Right atrium auricular region (tissue), 2 donors: ENCODE data around the gene EBPL. TPM values are rescaled to one million over a fixed set of nuclear protein-coding genes. Genes with fewer than 3 reads are reported as not detected.

Experiments used
- DNase-seq: peaks from one replicate; pipeline ENCODE4 v3.0.0-alpha.2; 2019; ENCODE audit warnings: low spot score
- H3K27ac ChIP-seq, 2 donors: fragments of 200-600 bp; sonication (generic); 1 replicate in 1 of 2; 2 replicates in 1 of 2; pipeline ENCODE4 v1.5.1; 2016 to 2019
- H3K27me3 ChIP-seq, 2 donors: fragments of 200-600 bp; sonication (generic); one replicate each; pipeline versions ENCODE4 v1.5.1 to v1.6.0; 2017 to 2019
- H3K36me3 ChIP-seq: fragments of 200-600 bp; sonication (generic); one replicate; pipeline ENCODE4 v1.5.1; 2016
- H3K4me1 ChIP-seq, 2 donors: fragments of 200-600 bp; sonication (generic); one replicate each; pipeline versions ENCODE4 v1.5.1 to v1.6.0; 2017 to 2019
- H3K4me3 ChIP-seq, 2 donors: fragments of 200-600 bp; sonication (generic); 1 replicate in 1 of 2; 2 replicates in 1 of 2; pipeline ENCODE4 v1.5.1; 2017 to 2019; ENCODE audit warnings: mild to moderate bottlenecking in 1 of 2, moderate library complexity in 1 of 2
- H3K9me3 ChIP-seq, 2 donors: fragments of 200-600 bp; sonication (generic); one replicate each; pipeline ENCODE4 v1.5.1; 2019
- total RNA-seq, 2 donors: library from RNA; depleted of rRNA; stranded (reverse); fragments of >200 nt; gene quantifications; one replicate each; pipeline ENCODE4 v1.1.0, GENCODE V29; 2016
- TF ChIP-seq, protein P1 (sequence below), 2 donors: fragments of 200-600 bp; sonication (generic); IDR thresholded peaks; one replicate each; pipeline ENCODE4 v1.5.1; 2019; ENCODE audit warnings: antibody characterized with exemption in 2 of 2

The EBPL gene
- 10 to 100 TPM; 17.6 to 22.6 TPM for total RNA-seq

DNA sequence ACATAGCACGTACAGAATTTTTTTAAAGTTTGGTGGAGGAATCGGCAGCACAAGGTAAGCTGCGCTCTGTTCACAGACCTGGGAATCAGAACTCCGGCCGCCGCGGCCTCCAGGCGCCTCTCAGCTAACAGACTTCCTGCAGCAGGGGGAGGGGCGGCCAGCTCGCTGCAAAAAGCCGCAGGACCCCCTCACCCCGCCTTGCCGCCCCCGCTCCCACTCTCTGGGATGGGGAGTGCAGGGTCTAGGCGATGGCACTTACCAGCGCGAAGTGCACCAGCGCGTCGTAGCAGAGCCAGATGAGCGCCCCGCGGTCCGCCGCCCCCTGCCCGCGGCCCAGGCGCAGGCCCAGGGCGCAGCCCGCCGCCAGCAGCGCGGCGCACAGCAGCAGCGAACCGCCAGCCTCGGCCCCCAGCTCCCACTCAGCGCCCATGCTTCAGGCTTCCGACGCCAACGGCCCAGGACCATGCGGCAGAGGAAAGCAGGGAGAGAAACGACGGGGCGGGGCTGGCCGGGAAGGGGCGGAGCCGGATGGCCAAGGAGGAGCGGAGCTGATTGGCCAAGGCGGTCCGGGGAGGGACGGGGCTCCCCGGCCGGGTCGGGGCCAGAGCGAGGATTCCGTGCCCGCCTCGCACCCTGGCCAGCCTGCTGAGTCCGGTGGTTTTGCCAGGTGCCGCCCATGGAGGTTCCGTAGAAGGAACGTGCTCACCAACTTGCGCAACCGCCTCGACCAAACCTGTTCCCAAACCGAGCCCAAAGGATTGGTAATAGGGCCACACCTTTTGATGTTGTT is at the start of gene EBPL:
TSS of gene EBPL (minus strand) at position 492 of the 790 bp plus-strand sequence. CDS start at position 430, 62 bp downstream.
- no peaks in the 10 kb centered on the region for H3K27me3 ChIP-seq
- H3K27ac ChIP-seq, result peak within 1 kb of the TSS; percentile 64 to 85
- H3K4me3 ChIP-seq, result peak within 1 kb of the TSS; percentile 61 to 75
- no peaks in the 10 kb centered on the region for H3K36me3 ChIP-seq
- peak; percentile 90 for DNase-seq
- H3K9me3 ChIP-seq, result no peaks in the 10 kb centered on the region
- H3K4me1 ChIP-seq, result peaks cover 0 to 23% of the 10 kb centered on the region in 2 donors
- TF ChIP-seq, protein P1, sequence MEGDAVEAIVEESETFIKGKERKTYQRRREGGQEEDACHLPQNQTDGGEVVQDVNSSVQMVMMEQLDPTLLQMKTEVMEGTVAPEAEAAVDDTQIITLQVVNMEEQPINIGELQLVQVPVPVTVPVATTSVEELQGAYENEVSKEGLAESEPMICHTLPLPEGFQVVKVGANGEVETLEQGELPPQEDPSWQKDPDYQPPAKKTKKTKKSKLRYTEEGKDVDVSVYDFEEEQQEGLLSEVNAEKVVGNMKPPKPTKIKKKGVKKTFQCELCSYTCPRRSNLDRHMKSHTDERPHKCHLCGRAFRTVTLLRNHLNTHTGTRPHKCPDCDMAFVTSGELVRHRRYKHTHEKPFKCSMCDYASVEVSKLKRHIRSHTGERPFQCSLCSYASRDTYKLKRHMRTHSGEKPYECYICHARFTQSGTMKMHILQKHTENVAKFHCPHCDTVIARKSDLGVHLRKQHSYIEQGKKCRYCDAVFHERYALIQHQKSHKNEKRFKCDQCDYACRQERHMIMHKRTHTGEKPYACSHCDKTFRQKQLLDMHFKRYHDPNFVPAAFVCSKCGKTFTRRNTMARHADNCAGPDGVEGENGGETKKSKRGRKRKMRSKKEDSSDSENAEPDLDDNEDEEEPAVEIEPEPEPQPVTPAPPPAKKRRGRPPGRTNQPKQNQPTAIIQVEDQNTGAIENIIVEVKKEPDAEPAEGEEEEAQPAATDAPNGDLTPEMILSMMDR (IDR thresholded peaks at IDR 0.05), result no peak

GRCh38 chr13:49740870-49741269 is 49.6 kb upstream of the EBPL start:
- Histone ChIP-seq H3K4me1 (no peaks in the 10 kb centered on the region), H3K27ac (no peak overlapping the region), H3K27me3 (no peaks in the 10 kb centered on the region), H3K4me3 (no peak overlapping the region), H3K36me3 (peaks cover 10% of the 10 kb centered on the region), H3K9me3 (no peaks in the 10 kb centered on the region)
- no peak for DNase-seq
- TF ChIP-seq, protein P1 (IDR thresholded peaks at IDR 0.05), result no peak

DNA sequence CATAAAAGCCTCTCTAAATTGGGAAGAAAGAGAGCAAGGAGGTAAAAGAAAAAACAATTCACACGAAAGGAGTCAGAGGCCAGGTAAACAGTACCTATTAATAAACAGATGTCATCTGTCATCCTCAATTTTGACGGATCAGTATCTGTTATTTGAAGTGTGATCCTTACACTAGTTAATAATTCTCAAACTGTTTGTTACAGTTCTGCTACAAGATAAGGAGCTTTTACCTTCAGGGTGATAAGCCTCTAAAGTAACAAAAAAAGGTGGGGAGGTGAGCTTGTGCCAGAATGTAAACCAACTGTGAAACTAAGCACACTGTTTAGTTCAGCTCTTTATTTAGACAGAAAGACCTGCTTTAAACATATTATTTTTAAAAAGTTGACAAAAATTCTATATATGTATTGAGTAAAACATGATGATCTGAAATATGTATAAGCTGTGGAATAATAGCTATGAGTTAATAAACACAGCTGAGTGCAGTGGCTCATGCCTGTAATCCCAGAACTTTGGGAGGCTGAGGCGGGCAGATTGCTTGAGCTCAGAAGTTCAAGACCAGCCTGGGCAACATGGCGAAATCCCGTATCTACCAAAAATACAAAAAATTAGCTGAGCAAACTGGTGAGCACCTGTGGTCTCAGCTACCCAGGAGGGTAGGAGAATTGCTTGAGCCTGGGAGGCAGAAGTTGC is 48.4 kb upstream of the EBPL start:
- Histone ChIP-seq H3K4me3 (no peak overlapping the region), H3K9me3 (no peaks in the 10 kb centered on the region), H3K36me3 (no peaks in the 10 kb centered on the region), H3K4me1 (no peaks in the 10 kb centered on the region), H3K27me3 (no peaks in the 10 kb centered on the region), H3K27ac (no peak overlapping the region)
- DNase-seq, result no peak
- TF ChIP-seq, protein P1 (IDR thresholded peaks at IDR 0.05), result no peak

GRCh38 chr13:49733181-49733951 is 42.1 kb upstream of the EBPL start:
- Histone ChIP-seq H3K4me1 (peaks cover 0 to 6% of the 10 kb centered on the region in 2 donors), H3K9me3 (no peaks in the 10 kb centered on the region), H3K27me3 (no peaks in the 10 kb centered on the region), H3K27ac (peak overlapping the region in 1 of 2 donors; percentile 50), H3K36me3 (no peaks in the 10 kb centered on the region), H3K4me3 (no peak overlapping the region)
- DNase-seq, result no peak
- TF ChIP-seq, protein P1 (IDR thresholded peaks at IDR 0.05), result no peak

GRCh38 chr13:49731766-49732165 is 40.5 kb upstream of the EBPL start:
- peak overlapping the region in 1 of 2 donors; percentile 50 for H3K27ac ChIP-seq

More at GRCh38 chr13:49731766-49732165, 40.5 kb upstream of the EBPL start:
- DNase-seq, result no peak
- H3K36me3 ChIP-seq, result no peaks in the 10 kb centered on the region
- no peak overlapping the region for H3K4me3 ChIP-seq
- peaks cover 0 to 6% of the 10 kb centered on the region in 2 donors for H3K4me1 ChIP-seq
- TF ChIP-seq, protein P1 (IDR thresholded peaks at IDR 0.05), result no peak
- H3K9me3 ChIP-seq, result no peaks in the 10 kb centered on the region
- no peaks in the 10 kb centered on the region for H3K27me3 ChIP-seq
